ENCODE data around the gene FGF22.
A peak's percentile ranks its signal among the peaks of the same experiment; 100 is the strongest.
"Not testable (repeated sequence)": the region's sequence is repeated elsewhere in the genome, so short reads cannot be mapped to it uniquely, and the experiment has no call there.

Gene FGF22

GRCh38 chr19:639253-640160 lies at the start of gene FGF22:
TSS of gene FGF22 (plus strand) at chr19:639879. CDS start at chr19:639926, 47 bp downstream.
- DNase-seq (ENCODE audit: low read depth), result peak; percentile 91

GRCh38 chr19:590396-590745 lies 49.3 kb upstream of the FGF22 start:
- DNase-seq (ENCODE audit: low read depth), result no peak

GRCh38 chr19:590750-591098 lies 49.0 kb upstream of the FGF22 start:
- no peak for DNase-seq (ENCODE audit: low read depth)

- DNase-seq (ENCODE audit: low read depth), result no peak
Observed at GRCh38 chr19:591099-591958, 48.4 kb upstream of the FGF22 start.

GRCh38 chr19:592101-592500 lies 47.6 kb upstream of the FGF22 start:
- no peak for DNase-seq (ENCODE audit: low read depth)

- DNase-seq (ENCODE audit: low read depth), result no peak
Observed at GRCh38 chr19:593055-593454, 46.6 kb upstream of the FGF22 start.

- no peak for DNase-seq (ENCODE audit: low read depth)
Observed at GRCh38 chr19:593505-593904, 46.2 kb upstream of the FGF22 start.

GRCh38 chr19:594265-594870 lies 45.3 kb upstream of the FGF22 start:
- DNase-seq (ENCODE audit: low read depth), result no peak

- no peak for DNase-seq (ENCODE audit: low read depth)
Observed at GRCh38 chr19:595326-596262, 44.1 kb upstream of the FGF22 start.

GRCh38 chr19:596263-596655 lies 43.4 kb upstream of the FGF22 start:
- DNase-seq (ENCODE audit: low read depth), result no peak

GRCh38 chr19:597406-598315 lies 42.0 kb upstream of the FGF22 start:
- DNase-seq (ENCODE audit: low read depth), result no peak

- no peak for DNase-seq (ENCODE audit: low read depth)
Observed at GRCh38 chr19:601310-601709, 38.4 kb upstream of the FGF22 start.

GRCh38 chr19:601790-602189 lies 37.9 kb upstream of the FGF22 start:
- no peak for DNase-seq (ENCODE audit: low read depth)

- no peak for DNase-seq (ENCODE audit: low read depth)
Observed at GRCh38 chr19:602391-603301, 37.0 kb upstream of the FGF22 start.

- DNase-seq (ENCODE audit: low read depth), result not testable (repeated sequence)
Observed at GRCh38 chr19:603302-603639, 36.4 kb upstream of the FGF22 start.

- not testable (repeated sequence) for DNase-seq (ENCODE audit: low read depth)
Observed at GRCh38 chr19:603779-604178, 35.9 kb upstream of the FGF22 start.

GRCh38 chr19:604355-604754 lies 35.3 kb upstream of the FGF22 start:
- DNase-seq (ENCODE audit: low read depth), result no peak

GRCh38 chr19:605061-605971 lies 34.4 kb upstream of the FGF22 start:
- DNase-seq (ENCODE audit: low read depth), result not testable (repeated sequence)

All from stimulated activated CD8-positive, alpha-beta memory T cell treated with anti-CD3 and anti-CD28 coated beads, Interleukin-15, amount 100 ng/mL, for 1 hour (primary cell).